Fibroblast of lung (primary cell): ENCODE data around the gene PAM16. TPM values are rescaled to one million over a fixed set of nuclear protein-coding genes. Genes with fewer than 3 reads are reported as not detected.

ENCODE experiments used
- DNase-seq, 2 donors: peaks; one replicate each; pipeline versions ENCODE4 v3.0.0 to v3.0.0-alpha.2; 2010; ENCODE audit warnings: low read depth in 2 of 2
- H2AFZ ChIP-seq: 2 replicates; pipeline ENCODE4 v1.5.1; 2012; ENCODE audit warnings: low read length, control low read depth, inconsistent platforms
- H3K27ac ChIP-seq: 2 replicates; pipeline ENCODE4 v1.5.1; 2011; ENCODE audit warnings: low read length, control low read depth; ENCODE audit not compliant: insufficient read depth
- H3K27me3 ChIP-seq: 2 replicates; pipeline ENCODE4 v1.5.1; 2011; ENCODE audit warnings: mild to moderate bottlenecking, low read length; ENCODE audit not compliant: control insufficient read depth, insufficient read depth
- H3K36me3 ChIP-seq: 2 replicates; pipeline ENCODE4 v1.5.1; 2011; ENCODE audit warnings: low read length; ENCODE audit not compliant: control insufficient read depth, insufficient read depth
- H3K4me1 ChIP-seq: 2 replicates; pipeline ENCODE4 v1.5.1; 2011; ENCODE audit warnings: low read length; ENCODE audit not compliant: control insufficient read depth, insufficient read depth; ENCODE audit errors: extremely low read depth
- H3K4me2 ChIP-seq: 2 replicates; pipeline ENCODE4 v1.5.1; 2011; ENCODE audit warnings: low read length, control low read depth; ENCODE audit not compliant: insufficient read depth; ENCODE audit errors: extremely low read depth
- H3K4me3 ChIP-seq, 4 experiments: fragments of 200-600 bp in 1 of 4; sonication (generic) in 1 of 4; replicated peaks in 1 of 4; 2 replicates each; pipeline ENCODE4 v1.5.1; 2011 to 2016; ENCODE audit warnings: low read length in 4 of 4, low read depth in 3 of 4, mild to moderate bottlenecking in 3 of 4, control low read depth in 2 of 4, inconsistent platforms in 1 of 4, mixed read lengths in 1 of 4; ENCODE audit not compliant: insufficient read depth in 1 of 4; ENCODE audit errors: control extremely low read depth in 1 of 4
- H3K79me2 ChIP-seq: 2 replicates; pipeline ENCODE4 v1.5.1; 2012; ENCODE audit warnings: mild to moderate bottlenecking, low read length, inconsistent platforms; ENCODE audit not compliant: control insufficient read depth, insufficient read depth
- H3K9ac ChIP-seq: 2 replicates; pipeline ENCODE4 v1.5.1; 2011; ENCODE audit warnings: mild to moderate bottlenecking, low read length, control low read depth; ENCODE audit not compliant: insufficient read depth
- H3K9me3 ChIP-seq: 2 replicates; pipeline ENCODE4 v1.5.1; 2012; ENCODE audit warnings: low read depth, low read length; ENCODE audit not compliant: control insufficient read depth, insufficient read depth
- H4K20me1 ChIP-seq: 2 replicates; pipeline ENCODE4 v1.5.1; 2011; ENCODE audit warnings: low read length; ENCODE audit not compliant: control insufficient read depth, insufficient read depth; ENCODE audit errors: extremely low read depth
- CTCF ChIP-seq, 2 donors: IDR thresholded peaks in 1 of 2; conservative IDR thresholded peaks in 1 of 2; 1 replicate in 1 of 2; 2 replicates in 1 of 2; pipeline ENCODE4 v1.5.1; 2011 to 2012; ENCODE audit warnings: low read length in 2 of 2, control low read depth in 1 of 2, inconsistent platforms in 1 of 2, low read depth in 1 of 2, mild to moderate bottlenecking in 1 of 2
- EZH2 ChIP-seq: IDR thresholded peaks from 2 replicates; pipeline ENCODE4 v1.5.1; 2012; ENCODE audit warnings: low read length, control low read depth, mild to moderate bottlenecking; ENCODE audit errors: missing control alignments
- polyA plus RNA-seq, 2 donors: library from polyadenylated mRNA; depleted of rRNA in 1 of 2; stranded (reverse) in 1 of 2; unstranded in 1 of 2; fragments of >200 nt; gene quantifications; 2 replicates each; pipeline ENCODE4 v1.2.1, GENCODE V29; 2011 to 2012; ENCODE audit warnings: missing spikeins in 1 of 2
- total RNA-seq: library from RNA; depleted of rRNA; stranded (reverse); fragments of >200 nt; gene quantifications from 2 replicates; pipeline ENCODE4 v1.2.1, GENCODE V29; 2014

Gene PAM16
- total and polyA plus RNA-seq, 2 donors (not counting 1 experiment from before 2014, with no cell fraction given) = 14.8 to 34.3 TPM

- Histone ChIP-seq H3K4me1 (no peaks in the 10 kb centered on the region), H3K36me3 (peaks cover 4% of the 10 kb centered on the region), H3K4me3 (no peak overlapping the region), H3K79me2 (no peaks in the 10 kb centered on the region), H3K9me3 (no peaks in the 10 kb centered on the region), H3K27me3 (no peaks in the 10 kb centered on the region), H3K4me2 (no peak overlapping the region), H4K20me1 (no peaks in the 10 kb centered on the region), H3K9ac (no peak overlapping the region), H3K27ac (no peak overlapping the region), H2AFZ (no peak overlapping the region)
- no peak for DNase-seq
- TF ChIP-seq EZH2 (no peak), CTCF (conservative IDR thresholded peaks at IDR 0.05 in 1 of 2, IDR thresholded peaks at IDR 0.05 in 1 of 2; ENCODE audit: low read depth in 1 of 2, low read length in 2 of 2) (no peak)
Measured at GRCh38 chr16:4356820-4357219, 5.7 kb upstream of the PAM16 start.

- H3K4me2 ChIP-seq = no peak overlapping the region
- H3K27me3 ChIP-seq = no peaks in the 10 kb centered on the region
- H3K27ac ChIP-seq = no peak overlapping the region
- H3K4me1 ChIP-seq = peaks cover 4% of the 10 kb centered on the region
- H3K9me3 ChIP-seq = no peaks in the 10 kb centered on the region
- H3K4me3 ChIP-seq = no peak overlapping the region
- H3K79me2 ChIP-seq = peaks cover 10% of the 10 kb centered on the region
- H4K20me1 ChIP-seq = no peaks in the 10 kb centered on the region
- no peak overlapping the region for H3K9ac ChIP-seq
- H2AFZ ChIP-seq = no peak overlapping the region
- H3K36me3 ChIP-seq = peaks cover 2% of the 10 kb centered on the region
- no peak for DNase-seq
- TF ChIP-seq CTCF (conservative IDR thresholded peaks at IDR 0.05 in 1 of 2, IDR thresholded peaks at IDR 0.05 in 1 of 2; ENCODE audit: low read depth in 1 of 2, low read length in 2 of 2) (no peak), EZH2 (no peak)
Measured at GRCh38 chr16:4354512-4355409, 3.6 kb upstream of the PAM16 start.

DNA sequence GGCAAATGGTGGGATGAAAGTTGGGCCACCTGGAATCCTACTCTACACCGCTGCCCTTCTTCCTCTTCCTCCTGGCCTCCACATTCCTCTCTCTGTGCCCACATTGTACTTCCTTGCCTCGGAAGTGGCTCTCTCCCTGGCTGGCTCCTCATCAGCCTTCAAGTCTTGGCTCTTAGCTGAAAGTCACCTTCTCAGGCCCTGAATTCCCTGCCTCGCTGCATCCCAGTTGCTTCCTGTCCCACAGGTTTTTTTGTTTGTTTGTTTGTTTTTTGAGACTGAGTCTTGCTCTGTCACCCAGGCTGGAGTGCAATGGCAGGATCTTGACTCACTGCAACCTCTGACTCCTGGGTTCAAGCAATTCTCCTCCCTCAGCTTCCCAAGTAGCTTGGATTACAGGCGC is 2.6 kb upstream of the PAM16 start:
- DNase-seq = no peak
- Histone ChIP-seq H3K4me2 (no peak overlapping the region), H4K20me1 (no peaks in the 10 kb centered on the region), H3K36me3 (peaks cover 2% of the 10 kb centered on the region), H3K4me1 (peaks cover 4% of the 10 kb centered on the region), H3K4me3 (no peak overlapping the region), H3K9ac (no peak overlapping the region), H2AFZ (no peak overlapping the region), H3K27me3 (no peaks in the 10 kb centered on the region), H3K9me3 (no peaks in the 10 kb centered on the region), H3K27ac (no peak overlapping the region), H3K79me2 (peaks cover 17% of the 10 kb centered on the region)
- TF ChIP-seq CTCF (conservative IDR thresholded peaks at IDR 0.05 in 1 of 2, IDR thresholded peaks at IDR 0.05 in 1 of 2; ENCODE audit: low read depth in 1 of 2, low read length in 2 of 2) (no peak), EZH2 (no peak)
